Tibial nerve (tissue), 4 donors: ENCODE measurements around the gene OR5AR1. TPM values are rescaled to one million over a fixed set of nuclear protein-coding genes. Genes with fewer than 3 reads are reported as not detected.

Experiments
- DNase-seq, 2 donors: peaks; one replicate each; pipeline ENCODE4 v3.0.0-alpha.2; 2019; ENCODE audit warnings: low spot score in 2 of 2
- H3K27ac ChIP-seq, 4 donors: fragments of 200-600 bp; sonication (generic) in 3 of 4; one replicate each; pipeline ENCODE4 v1.5.1; 2017 to 2019; ENCODE audit warnings: mild to moderate bottlenecking in 1 of 4
- H3K27me3 ChIP-seq, 2 donors: fragments of 200-600 bp; sonication (generic) in 1 of 2; one replicate each; pipeline versions ENCODE4 v1.5.1 to v1.6.0; 2017 to 2019
- H3K36me3 ChIP-seq, 3 donors: fragments of 200-600 bp; sonication (generic); one replicate each; pipeline ENCODE4 v1.5.1; 2018 to 2019
- H3K4me1 ChIP-seq, 4 donors: fragments of 200-600 bp; sonication (generic) in 3 of 4; one replicate each; pipeline ENCODE4 v1.5.1; 2017 to 2019
- H3K4me3 ChIP-seq, 4 donors: fragments of 200-600 bp; sonication (generic) in 3 of 4; one replicate each; pipeline ENCODE4 v1.5.1; 2017 to 2019; ENCODE audit warnings: mild to moderate bottlenecking in 1 of 4, moderate library complexity in 1 of 4
- H3K9me3 ChIP-seq, 4 donors: fragments of 200-600 bp; sonication (generic) in 3 of 4; one replicate each; pipeline ENCODE4 v1.5.1; 2017 to 2019
- CTCF ChIP-seq, 5 experiments: fragments of 200-600 bp in 3 of 5; fragments of 450-650 bp in 2 of 5; sonication (generic) in 3 of 5; IDR thresholded peaks; one replicate each; pipeline ENCODE4 v1.5.1; 2016 to 2019; ENCODE audit warnings: antibody characterized with exemption in 5 of 5, mild to moderate bottlenecking in 3 of 5, moderate library complexity in 2 of 5
- EP300 ChIP-seq, 2 donors: sonication (generic); formaldehyde crosslinking; IDR thresholded peaks; one replicate each; pipeline ENCODE4 v1.6.1; 2017; ENCODE audit warnings: antibody characterized with exemption in 2 of 2, mild to moderate bottlenecking in 1 of 2
- POLR2A ChIP-seq, 2 donors: fragments of 450-650 bp; IDR thresholded peaks; one replicate each; pipeline ENCODE4 v1.6.1; 2017; ENCODE audit warnings: antibody characterized with exemption in 2 of 2, mild to moderate bottlenecking in 2 of 2, moderate library complexity in 2 of 2
- WGBS, 2 donors: methylation state at CpG; one replicate each; pipeline ENCODE4 v1.1.5; 2018; 5-methylcytosine and 5-hydroxymethylcytosine counted together
- total RNA-seq, 4 donors: library from RNA; depleted of rRNA; stranded (reverse); fragments of >200 nt; gene quantifications; one replicate each; pipeline ENCODE4 v1.1.0, GENCODE V29; 2016

The OR5AR1 gene
- not detected for total RNA-seq

- Histone ChIP-seq H3K27me3 (no peaks in the 10 kb centered on the region), H3K27ac (no peak within 1 kb of the TSS), H3K4me1 (no peaks in the 10 kb centered on the region), H3K36me3 (no peaks in the 10 kb centered on the region), H3K9me3 (no peaks in the 10 kb centered on the region), H3K4me3 (no peak within 1 kb of the TSS)
- DNase-seq = no peak
- TF ChIP-seq CTCF (IDR thresholded peaks at IDR 0.05) = no peak
- no peak for TF ChIP-seq POLR2A (IDR thresholded peaks at IDR 0.05)
- no peak for TF ChIP-seq EP300 (IDR thresholded peaks at IDR 0.05)
- WGBS, 2 donors = 75 to 78% methylated on average over 2 of the region's 2 CpGs
These were observed at the start of gene OR5AR1 for GRCh38 chr11:56663386-56663785. TSS of gene OR5AR1 (plus strand) at chr11:56663686. CDS start at chr11:56663686, 0 bp downstream.

- H3K36me3 ChIP-seq = no peaks in the 10 kb centered on the region
- H3K27ac ChIP-seq = no peak overlapping the region
- WGBS, 2 donors = 2 to 4% methylated on average over 3 of the region's 3 CpGs
- no peak overlapping the region for H3K4me3 ChIP-seq
- TF ChIP-seq EP300 (IDR thresholded peaks at IDR 0.05) (no peak), POLR2A (IDR thresholded peaks at IDR 0.05) (no peak), CTCF (IDR thresholded peaks at IDR 0.05) (peak in 1 of 5 experiments; percentile 13)
- DNase-seq = no peak
- H3K4me1 ChIP-seq = peaks cover 0 to 4% (median 0%) of the 10 kb centered on the region in 4 donors
- H3K27me3 ChIP-seq = no peaks in the 10 kb centered on the region
- H3K9me3 ChIP-seq = no peaks in the 10 kb centered on the region
These were observed 38.8 kb upstream of the OR5AR1 start for GRCh38 chr11:56624661-56625110.

- Histone ChIP-seq H3K9me3 (no peaks in the 10 kb centered on the region), H3K36me3 (no peaks in the 10 kb centered on the region), H3K4me3 (no peak overlapping the region), H3K27me3 (no peaks in the 10 kb centered on the region), H3K4me1 (peaks cover 0 to 4% (median 0%) of the 10 kb centered on the region in 4 donors), H3K27ac (no peak overlapping the region)
- TF ChIP-seq POLR2A (IDR thresholded peaks at IDR 0.05) (no peak), CTCF (IDR thresholded peaks at IDR 0.05) (no peak), EP300 (IDR thresholded peaks at IDR 0.05) (no peak)
- no peak for DNase-seq
- 57% methylated on average over 2 of the region's 2 CpGs for WGBS, 2 donors
These were observed 37.5 kb upstream of the OR5AR1 start for GRCh38 chr11:56625946-56626345.

GRCh38 chr11:56632329-56632728 is 31.2 kb upstream of the OR5AR1 start:
- Histone ChIP-seq H3K4me1 (no peaks in the 10 kb centered on the region), H3K9me3 (no peaks in the 10 kb centered on the region), H3K27ac (no peak overlapping the region), H3K27me3 (no peaks in the 10 kb centered on the region), H3K36me3 (no peaks in the 10 kb centered on the region), H3K4me3 (no peak overlapping the region)
- 80 to 86% methylated on average over 2 of the region's 2 CpGs for WGBS, 2 donors
- no peak for DNase-seq
- TF ChIP-seq CTCF (IDR thresholded peaks at IDR 0.05) = no peak
- no peak for TF ChIP-seq EP300 (IDR thresholded peaks at IDR 0.05)
- no peak for TF ChIP-seq POLR2A (IDR thresholded peaks at IDR 0.05)

GRCh38 chr11:56636861-56637260 is 26.6 kb upstream of the OR5AR1 start:
- WGBS, 2 donors = 76 to 80% methylated on average over 2 of the region's 2 CpGs
- DNase-seq = no peak
- TF ChIP-seq POLR2A (IDR thresholded peaks at IDR 0.05) (no peak), EP300 (IDR thresholded peaks at IDR 0.05) (no peak), CTCF (IDR thresholded peaks at IDR 0.05) (no peak)
- Histone ChIP-seq H3K9me3 (no peaks in the 10 kb centered on the region), H3K27ac (no peak overlapping the region), H3K4me1 (no peaks in the 10 kb centered on the region), H3K27me3 (no peaks in the 10 kb centered on the region), H3K36me3 (no peaks in the 10 kb centered on the region), H3K4me3 (no peak overlapping the region)
